HepG2 (cell line): ENCODE results near the gene MADD.

Source experiments
- POGZ ChIP-seq: sonication (generic); formaldehyde crosslinking; IDR thresholded peaks from 2 replicates; pipeline ENCODE4 v1.4.0; 2020; ENCODE audit warnings: mild to moderate bottlenecking, missing genetic modification reagents
- POLR2A ChIP-seq, 2 experiments: IDR thresholded peaks; 2 replicates each; pipeline ENCODE4 v1.6.1; 2011; ENCODE audit warnings: low read depth in 2 of 2, low read length in 2 of 2, mild to moderate bottlenecking in 1 of 2, moderate library complexity in 1 of 2; ENCODE audit not compliant: insufficient read depth in 1 of 2
- STAT6 ChIP-seq: sonication (generic); formaldehyde crosslinking; IDR thresholded peaks from 2 replicates; pipeline ENCODE4 v1.4.0; 2020; ENCODE audit warnings: missing genetic modification reagents, mild to moderate bottlenecking, borderline replicate concordance
- SUZ12 ChIP-seq: fragments of 150-350 bp; IDR thresholded peaks from 2 replicates; pipeline ENCODE4 v1.6.1; 2014; ENCODE audit warnings: low read depth, low read length
- XRCC5 ChIP-seq: fragments of 200-400 bp; formaldehyde crosslinking; optimal IDR thresholded peaks from 2 replicates; pipeline ENCODE3; 2017; ENCODE audit warnings: mild to moderate bottlenecking, low read length
- ZNF142 ChIP-seq: sonication (generic); formaldehyde crosslinking; IDR thresholded peaks from 2 replicates; pipeline ENCODE4 v1.4.0; 2020; ENCODE audit warnings: missing genetic modification reagents
- ZNF296 ChIP-seq: sonication (generic); formaldehyde crosslinking; conservative IDR thresholded peaks from 2 replicates; pipeline ENCODE4 v1.5.0; 2020; ENCODE audit warnings: mild to moderate bottlenecking, missing genetic modification reagents
- ZNF317 ChIP-seq: sonication (generic); formaldehyde crosslinking; IDR thresholded peaks from 2 replicates; pipeline ENCODE4 v1.5.0; 2020; ENCODE audit warnings: mild to moderate bottlenecking, missing genetic modification reagents
- ZNF383 ChIP-seq: sonication (generic); formaldehyde crosslinking; IDR thresholded peaks from 2 replicates; pipeline ENCODE4 v1.4.0; 2020; ENCODE audit warnings: missing genetic modification reagents, mild to moderate bottlenecking, borderline replicate concordance
- ZNF619 ChIP-seq: sonication (generic); formaldehyde crosslinking; IDR thresholded peaks from 2 replicates; pipeline ENCODE4 v1.4.0; 2020; ENCODE audit warnings: mild to moderate bottlenecking, missing genetic modification reagents
- ZNF710 ChIP-seq: sonication (generic); formaldehyde crosslinking; IDR thresholded peaks from 2 replicates; pipeline ENCODE4 v1.5.0; 2020; ENCODE audit warnings: mild to moderate bottlenecking, missing genetic modification reagents, borderline replicate concordance
- TF ChIP-seq, protein P1 (sequence below): IDR thresholded peaks from 2 replicates; pipeline ENCODE4 v1.6.1; 2016; ENCODE audit warnings: control low read depth

DNA sequence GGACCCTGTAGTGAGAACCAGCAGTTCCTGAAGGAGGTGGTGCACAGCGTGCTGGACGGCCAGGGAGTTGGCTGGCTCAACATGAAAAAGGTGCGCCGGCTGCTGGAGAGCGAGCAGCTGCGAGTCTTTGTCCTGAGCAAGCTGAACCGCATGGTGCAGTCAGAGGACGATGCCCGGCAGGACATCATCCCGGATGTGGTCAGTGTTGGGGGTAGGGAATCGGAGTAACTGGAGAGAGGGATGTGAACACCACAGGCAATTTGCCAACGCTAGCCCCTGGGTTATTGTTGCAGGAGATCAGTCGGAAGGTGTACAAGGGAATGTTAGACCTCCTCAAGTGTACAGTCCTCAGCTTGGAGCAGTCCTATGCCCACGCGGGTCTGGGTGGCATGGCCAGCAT lies 19.9 kb downstream of the MADD start:
- TF ChIP-seq ZNF317 (CRISPR knock-in tag) (no peak), ZNF619 (CRISPR knock-in tag) (no peak), POLR2A (IDR thresholded peaks at IDR 0.05; ENCODE audit: insufficient read depth in 1 of 2, low read depth in 2 of 2, low read length in 2 of 2) (no peak), ZNF142 (CRISPR knock-in tag) (no peak), POGZ (CRISPR knock-in tag) (no peak), SUZ12 (no peak), STAT6 (CRISPR knock-in tag) (no peak), ZNF296 (no peak), ZNF383 (CRISPR knock-in tag) (no peak), ZNF710 (CRISPR knock-in tag) (no peak), XRCC5 (no peak)
- TF ChIP-seq, protein P1, sequence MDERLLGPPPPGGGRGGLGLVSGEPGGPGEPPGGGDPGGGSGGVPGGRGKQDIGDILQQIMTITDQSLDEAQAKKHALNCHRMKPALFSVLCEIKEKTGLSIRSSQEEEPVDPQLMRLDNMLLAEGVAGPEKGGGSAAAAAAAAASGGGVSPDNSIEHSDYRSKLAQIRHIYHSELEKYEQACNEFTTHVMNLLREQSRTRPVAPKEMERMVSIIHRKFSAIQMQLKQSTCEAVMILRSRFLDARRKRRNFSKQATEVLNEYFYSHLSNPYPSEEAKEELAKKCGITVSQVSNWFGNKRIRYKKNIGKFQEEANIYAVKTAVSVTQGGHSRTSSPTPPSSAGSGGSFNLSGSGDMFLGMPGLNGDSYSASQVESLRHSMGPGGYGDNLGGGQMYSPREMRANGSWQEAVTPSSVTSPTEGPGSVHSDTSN (CRISPR knock-in tag): no peak
